Endothelial cell of umbilical vein (primary cell): ENCODE results near the gene ZNRF1.

ENCODE experiments used
- CTCF ChIP-seq, 2 donors: IDR thresholded peaks; 1 replicate in 1 of 2; 2 replicates in 1 of 2; pipeline ENCODE4 v1.5.1; 2011; ENCODE audit warnings: low read length in 2 of 2, mild to moderate bottlenecking in 2 of 2, moderate library complexity in 2 of 2, control low read depth in 1 of 2, inconsistent platforms in 1 of 2, low read depth in 1 of 2; ENCODE audit not compliant: insufficient read depth in 1 of 2; ENCODE audit errors: extremely low read depth in 1 of 2
- EZH2 ChIP-seq: IDR thresholded peaks from 2 replicates; pipeline ENCODE4 v1.6.1; 2012; ENCODE audit warnings: borderline replicate concordance, low read depth, mild to moderate bottlenecking, moderate library complexity, low read length, inconsistent platforms; ENCODE audit not compliant: severe bottlenecking
- FOS ChIP-seq: IDR thresholded peaks from 2 replicates; pipeline ENCODE4 v1.6.1; 2011; ENCODE audit warnings: mild to moderate bottlenecking, low read length, moderate library complexity, borderline replicate concordance; ENCODE audit not compliant: insufficient read depth
- POLR2A ChIP-seq: IDR thresholded peaks from 2 replicates; pipeline ENCODE4 v1.6.1; 2012; ENCODE audit warnings: low read depth, mild to moderate bottlenecking, control low read depth, low read length

DNA sequence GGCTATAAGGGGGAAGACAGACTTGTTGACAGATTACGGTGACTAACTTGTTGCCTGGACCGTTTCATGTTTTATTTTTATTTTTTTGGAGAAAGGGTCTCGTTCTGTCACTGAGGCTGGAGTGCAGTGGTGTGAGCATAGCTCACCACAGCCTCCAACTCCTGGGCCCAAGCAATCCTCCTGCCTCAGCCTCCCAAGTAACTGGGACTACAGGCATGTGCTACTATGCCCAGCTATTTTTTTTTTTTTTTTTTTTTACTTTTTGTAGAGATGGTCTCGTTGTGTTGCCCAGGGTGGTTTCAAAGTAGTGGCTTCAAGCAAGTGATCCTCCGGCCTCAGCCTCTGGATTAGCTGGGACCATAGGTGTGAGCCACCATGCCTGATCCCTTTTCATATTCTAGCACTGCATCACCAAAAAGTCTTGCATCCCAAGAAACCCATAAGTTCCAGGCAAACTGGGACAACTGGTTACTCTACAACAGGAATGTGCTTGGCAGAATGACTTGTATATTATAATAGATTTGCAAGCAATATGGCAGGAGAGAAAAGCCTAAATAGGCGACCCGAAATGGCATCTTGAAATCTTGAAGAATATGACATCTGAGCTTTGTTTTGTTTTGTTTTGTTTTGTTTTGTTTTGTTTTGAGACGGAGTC is 11.7 kb upstream of the ZNRF1 start:
- TF ChIP-seq CTCF (IDR thresholded peaks at IDR 0.05; ENCODE audit: extremely low read depth in 1 of 2, insufficient read depth in 1 of 2, low read depth in 1 of 2, low read length in 2 of 2), result no peak
- TF ChIP-seq EZH2, result no peak
- no peak for TF ChIP-seq POLR2A
- TF ChIP-seq FOS, result no peak
